SK-N-SH (cell line): ENCODE results near the gene MRPL12. TPM values are rescaled to one million over a fixed set of nuclear protein-coding genes. Genes with fewer than 3 reads are reported as not detected.

Experiments
- CTCF ChIA-PET: fragments of 300-600, 350-600 bp; formaldehyde crosslinking; extraction: SDS; loops from one replicate; lab custom pipeline; 2021; lab: Yijun Ruan, JAX
- POLR2A ChIA-PET: fragments of 350-600 bp; sonication (Branson Sonifier 250); formaldehyde crosslinking; extraction: SDS; loops from one replicate; lab custom pipeline; 2020; ENCODE audit warnings: antibody characterized with exemption, inconsistent platforms; lab: Yijun Ruan, JAX
- DNase-seq: peaks from one replicate; pipeline ENCODE4 v3.0.0; 2012
- H2AFZ ChIP-seq: fragments of 200-600 bp; sonication (generic); 2 replicates; pipeline ENCODE4 v1.8.1; 2016; ENCODE audit warnings: antibody characterized with exemption, mild to moderate bottlenecking, low read depth
- H3F3A ChIP-seq: fragments of 200-600 bp; sonication (generic); replicated peaks from 2 replicates; pipeline ENCODE3; 2016; ENCODE audit warnings: antibody characterized with exemption, mild to moderate bottlenecking; ENCODE audit not compliant: insufficient read depth
- H3K27ac ChIP-seq, 2 experiments: fragments of 200-500 bp in 1 of 2; fragments of 200-600 bp in 1 of 2; sonication (Bioruptor generic) in 1 of 2; sonication (generic), shearing (Covaris generic) in 1 of 2; 2 replicates each; pipeline versions ENCODE4 v1.5.1 to v1.6.1; 2014 to 2016; ENCODE audit warnings: low read depth in 2 of 2, inconsistent platforms in 1 of 2, low read length in 1 of 2, mild to moderate bottlenecking in 1 of 2, mixed read lengths in 1 of 2
- H3K27me3 ChIP-seq: fragments of 200-600 bp; sonication (generic), shearing (Covaris generic); 2 replicates; pipeline ENCODE4 v1.6.1; 2016; ENCODE audit warnings: mixed run types; ENCODE audit not compliant: insufficient read depth
- H3K36me3 ChIP-seq, 2 experiments: fragments of 200-500 bp in 1 of 2; fragments of 200-600 bp in 1 of 2; sonication (Bioruptor generic) in 1 of 2; sonication (generic) in 1 of 2; replicated peaks in 1 of 2; 2 replicates each; pipeline versions ENCODE3 to v1.5.1; 2014 to 2016; ENCODE audit warnings: low read length in 1 of 2, mild to moderate bottlenecking in 1 of 2; ENCODE audit not compliant: insufficient read depth in 2 of 2, control insufficient read depth in 1 of 2
- H3K4me1 ChIP-seq, 2 experiments: fragments of 200-500 bp in 1 of 2; fragments of 200-600 bp in 1 of 2; sonication (Bioruptor generic) in 1 of 2; sonication (generic), shearing (Covaris generic) in 1 of 2; 2 replicates each; pipeline versions ENCODE4 v1.5.1 to v1.6.1; 2014 to 2016; ENCODE audit warnings: low read depth in 1 of 2, low read length in 1 of 2, mixed run types in 1 of 2; ENCODE audit not compliant: insufficient read depth in 2 of 2, control insufficient read depth in 1 of 2
- H3K4me2 ChIP-seq: fragments of 200-600 bp; sonication (generic), shearing (Covaris generic); 2 replicates; pipeline ENCODE4 v1.6.1; 2017; ENCODE audit warnings: mixed run types
- H3K4me3 ChIP-seq, 2 experiments: fragments of 200-500 bp in 1 of 2; fragments of 200-600 bp in 1 of 2; sonication (Bioruptor generic) in 1 of 2; sonication (generic), shearing (Covaris generic) in 1 of 2; 2 replicates each; pipeline versions ENCODE4 v1.5.1 to v1.8.1; 2014 to 2016; ENCODE audit warnings: low read depth in 2 of 2, inconsistent platforms in 1 of 2, low read length in 1 of 2, mild to moderate bottlenecking in 1 of 2, mixed read lengths in 1 of 2, moderate library complexity in 1 of 2
- H3K79me2 ChIP-seq: fragments of 200-600 bp; sonication (generic); 2 replicates; pipeline ENCODE4 v1.8.1; 2017; ENCODE audit warnings: mild to moderate bottlenecking; ENCODE audit not compliant: insufficient read depth
- H3K9ac ChIP-seq: fragments of 200-600 bp; sonication (generic); 2 replicates; pipeline ENCODE4 v1.6.1; 2017; ENCODE audit warnings: mixed run types
- H3K9me2 ChIP-seq: fragments of 200-600 bp; sonication (generic); 2 replicates; pipeline ENCODE4 v1.6.1; 2017; ENCODE audit warnings: mixed run types
- H3K9me3 ChIP-seq: fragments of 200-600 bp; sonication (generic); 2 replicates; pipeline ENCODE4 v1.6.1; 2017; ENCODE audit warnings: mixed run types, mild to moderate bottlenecking, moderate library complexity
- H4K20me1 ChIP-seq: fragments of 200-600 bp; sonication (generic); 2 replicates; pipeline ENCODE4 v1.6.1; 2017; ENCODE audit warnings: mild to moderate bottlenecking, mixed run types; ENCODE audit not compliant: insufficient read depth
- EP300 ChIP-seq, 2 experiments: IDR thresholded peaks; 2 replicates each; pipeline versions ENCODE4 v1.4.0 to v1.6.1; 2012; ENCODE audit warnings: borderline replicate concordance in 1 of 2, low read depth in 1 of 2, low read length in 1 of 2
- FOSL2 ChIP-seq: IDR thresholded peaks from 2 replicates; pipeline ENCODE4 v1.4.0; 2012; ENCODE audit warnings: low read depth, mild to moderate bottlenecking, moderate library complexity, borderline replicate concordance
- FOXJ3 ChIP-seq: sonication (generic); formaldehyde crosslinking; IDR thresholded peaks from 2 replicates; pipeline ENCODE4 v1.5.1; 2020; ENCODE audit warnings: mild to moderate bottlenecking, missing genetic modification reagents
- GABPA ChIP-seq: IDR thresholded peaks from 2 replicates; pipeline ENCODE4 v1.4.0; 2012; ENCODE audit warnings: low read depth, mild to moderate bottlenecking
- GATA2 ChIP-seq: sonication (generic); formaldehyde crosslinking; IDR thresholded peaks from 2 replicates; pipeline ENCODE4 v1.5.0; 2020; ENCODE audit warnings: mild to moderate bottlenecking, missing genetic modification reagents
- IRF3 ChIP-seq: fragments of 150-350 bp; IDR thresholded peaks from 2 replicates; pipeline ENCODE4 v1.6.1; 2016; ENCODE audit warnings: mild to moderate bottlenecking, low read depth, low read length
- MAX ChIP-seq: IDR thresholded peaks from 2 replicates; pipeline ENCODE4 v1.4.0; 2012; ENCODE audit warnings: low read depth
- NFIC ChIP-seq: IDR thresholded peaks from 2 replicates; pipeline ENCODE4 v1.4.0; 2012; ENCODE audit warnings: borderline replicate concordance
- PBX3 ChIP-seq: IDR thresholded peaks from 2 replicates; pipeline ENCODE4; 2012
- RAD21 ChIP-seq: IDR thresholded peaks from 2 replicates; pipeline ENCODE4 v1.6.1; 2012; ENCODE audit warnings: mild to moderate bottlenecking, low read length
- SMC3 ChIP-seq: IDR thresholded peaks from 2 replicates; pipeline ENCODE4 v1.6.1; 2012; ENCODE audit warnings: low read depth, low read length, improper control_type of control experiment
- TAF1 ChIP-seq: IDR thresholded peaks from 2 replicates; pipeline ENCODE4 v1.6.1; 2012; ENCODE audit warnings: low read depth, mild to moderate bottlenecking, low read length, moderate library complexity, borderline replicate concordance
- TEAD4 ChIP-seq: IDR thresholded peaks from 2 replicates; pipeline ENCODE4 v1.4.0; 2012; ENCODE audit warnings: mild to moderate bottlenecking, borderline replicate concordance; ENCODE audit not compliant: insufficient read depth
- WGBS: methylation state at CpG from one replicate; pipeline ENCODE4 v1.1.6; 2017; ENCODE audit warnings: low lambda C conversion rate; 5-methylcytosine and 5-hydroxymethylcytosine counted together
- polyA plus RNA-seq, 3 experiments: library from polyadenylated mRNA; depleted of rRNA; stranded (reverse); fragments of >200 nt; gene quantifications; 2 replicates each; pipeline ENCODE4 v1.2.3, GENCODE V29; 2012
- TF ChIP-seq, protein P1 (sequence below): IDR thresholded peaks from 2 replicates; pipeline ENCODE4 v1.4.0; 2012; ENCODE audit warnings: low read depth, borderline replicate concordance
- TF ChIP-seq, protein P2 (sequence below): IDR thresholded peaks from 2 replicates; pipeline ENCODE4 v1.4.0; 2012; ENCODE audit warnings: low read depth, borderline replicate concordance
- TF ChIP-seq, protein P3 (sequence below): fragments of 150-350 bp; IDR thresholded peaks from 2 replicates; pipeline ENCODE4 v1.6.1; 2017; ENCODE audit warnings: antibody characterized with exemption, low read length, low read depth, borderline replicate concordance

MRPL12 gene
- polyA plus RNA-seq, 1 of the 3 experiments (the other 2 are of a cell fraction): 322 TPM

DNA sequence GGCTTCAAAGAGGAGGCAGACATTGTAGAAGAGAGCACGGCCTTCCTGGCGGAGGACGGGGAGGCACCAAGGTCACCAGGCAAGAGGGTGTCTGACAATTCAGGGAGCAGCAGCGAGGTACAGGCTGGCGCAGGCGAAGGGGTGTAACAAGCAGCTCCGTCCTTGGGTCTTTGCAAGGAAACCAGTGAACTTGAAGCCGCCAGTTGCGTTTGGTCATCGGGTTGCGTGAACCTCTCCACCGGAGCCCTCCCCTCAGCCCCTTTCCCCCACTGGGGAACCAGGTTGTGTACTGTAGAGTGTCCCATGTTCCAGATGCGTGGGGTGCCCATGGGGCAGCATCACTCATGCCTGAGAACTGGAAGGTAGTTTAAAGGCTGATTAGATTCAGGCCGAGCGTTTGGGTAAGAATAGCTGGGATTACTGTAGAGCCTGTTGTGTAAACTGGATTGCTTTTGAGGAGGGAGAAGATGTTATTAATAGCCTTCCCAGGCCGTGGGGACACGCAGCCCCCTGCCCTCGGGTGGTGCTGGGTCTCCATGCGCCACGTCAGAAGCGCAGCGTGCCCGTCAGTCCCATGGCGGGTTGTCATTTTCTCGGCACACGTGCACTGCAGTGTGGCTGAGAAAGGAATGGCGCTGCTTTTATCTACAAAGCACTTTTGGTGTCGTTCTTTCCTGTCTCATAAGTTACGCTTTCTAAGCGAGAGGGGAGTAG, 2.5 kb downstream of the MRPL12 start (continued):
- TF ChIP-seq, protein P1, sequence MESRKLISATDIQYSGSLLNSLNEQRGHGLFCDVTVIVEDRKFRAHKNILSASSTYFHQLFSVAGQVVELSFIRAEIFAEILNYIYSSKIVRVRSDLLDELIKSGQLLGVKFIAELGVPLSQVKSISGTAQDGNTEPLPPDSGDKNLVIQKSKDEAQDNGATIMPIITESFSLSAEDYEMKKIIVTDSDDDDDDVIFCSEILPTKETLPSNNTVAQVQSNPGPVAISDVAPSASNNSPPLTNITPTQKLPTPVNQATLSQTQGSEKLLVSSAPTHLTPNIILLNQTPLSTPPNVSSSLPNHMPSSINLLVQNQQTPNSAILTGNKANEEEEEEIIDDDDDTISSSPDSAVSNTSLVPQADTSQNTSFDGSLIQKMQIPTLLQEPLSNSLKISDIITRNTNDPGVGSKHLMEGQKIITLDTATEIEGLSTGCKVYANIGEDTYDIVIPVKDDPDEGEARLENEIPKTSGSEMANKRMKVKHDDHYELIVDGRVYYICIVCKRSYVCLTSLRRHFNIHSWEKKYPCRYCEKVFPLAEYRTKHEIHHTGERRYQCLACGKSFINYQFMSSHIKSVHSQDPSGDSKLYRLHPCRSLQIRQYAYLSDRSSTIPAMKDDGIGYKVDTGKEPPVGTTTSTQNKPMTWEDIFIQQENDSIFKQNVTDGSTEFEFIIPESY: no peak
- no peak for TF ChIP-seq TAF1
- TF ChIP-seq GABPA: no peak

DNA sequence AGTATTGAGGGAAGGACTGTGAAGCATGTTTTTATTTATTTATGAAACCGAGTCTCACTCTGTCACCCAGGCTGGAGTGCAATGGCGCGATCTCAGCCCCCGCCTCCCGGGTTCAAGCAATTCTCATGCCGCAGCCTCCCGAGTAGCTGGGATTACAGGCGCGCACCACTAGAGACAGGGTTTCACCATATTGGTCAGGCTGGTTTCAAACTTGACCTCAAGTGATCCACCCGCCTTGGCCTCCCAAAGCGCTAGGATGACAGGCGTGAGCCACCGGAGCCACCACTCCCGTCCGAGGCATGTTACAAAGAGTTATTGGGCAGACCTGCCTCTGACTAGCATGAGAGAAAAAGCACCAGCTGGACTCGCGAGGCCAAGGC, 3.1 kb downstream of the MRPL12 start:
- H3K4me1 ChIP-seq: peaks cover 17 to 31% of the 10 kb centered on the region in 2 experiments
- H3K9me2 ChIP-seq: no peaks in the 10 kb centered on the region
- 95% methylated on average over 11 of the region's 17 CpGs for WGBS
- H3K4me3 ChIP-seq: no peak overlapping the region
- H3K27ac ChIP-seq: no peak overlapping the region
- TF ChIP-seq SMC3: no peak
- TF ChIP-seq FOSL2: no peak
- no peak for TF ChIP-seq GATA2 (CRISPR knock-in tag)
- no peak for TF ChIP-seq IRF3
- TF ChIP-seq RAD21: no peak
- TF ChIP-seq, protein P2, sequence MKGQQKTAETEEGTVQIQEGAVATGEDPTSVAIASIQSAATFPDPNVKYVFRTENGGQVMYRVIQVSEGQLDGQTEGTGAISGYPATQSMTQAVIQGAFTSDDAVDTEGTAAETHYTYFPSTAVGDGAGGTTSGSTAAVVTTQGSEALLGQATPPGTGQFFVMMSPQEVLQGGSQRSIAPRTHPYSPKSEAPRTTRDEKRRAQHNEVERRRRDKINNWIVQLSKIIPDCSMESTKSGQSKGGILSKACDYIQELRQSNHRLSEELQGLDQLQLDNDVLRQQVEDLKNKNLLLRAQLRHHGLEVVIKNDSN: no peak
- TF ChIP-seq, protein P3, sequence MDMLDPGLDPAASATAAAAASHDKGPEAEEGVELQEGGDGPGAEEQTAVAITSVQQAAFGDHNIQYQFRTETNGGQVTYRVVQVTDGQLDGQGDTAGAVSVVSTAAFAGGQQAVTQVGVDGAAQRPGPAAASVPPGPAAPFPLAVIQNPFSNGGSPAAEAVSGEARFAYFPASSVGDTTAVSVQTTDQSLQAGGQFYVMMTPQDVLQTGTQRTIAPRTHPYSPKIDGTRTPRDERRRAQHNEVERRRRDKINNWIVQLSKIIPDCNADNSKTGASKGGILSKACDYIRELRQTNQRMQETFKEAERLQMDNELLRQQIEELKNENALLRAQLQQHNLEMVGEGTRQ: no peak
- TF ChIP-seq, protein P1: no peak
- no peak for TF ChIP-seq PBX3
- no peak for TF ChIP-seq FOXJ3 (CRISPR knock-in tag)
- TF ChIP-seq NFIC: no peak
- no peak for TF ChIP-seq TEAD4
- TF ChIP-seq TAF1: no peak
- TF ChIP-seq MAX: no peak
- TF ChIP-seq EP300 (IDR thresholded peaks at IDR 0.05; ENCODE audit: borderline replicate concordance in 1 of 2, low read depth in 1 of 2, low read length in 1 of 2): no peak
- no peak overlapping the region for H3K9ac ChIP-seq
- no peaks in the 10 kb centered on the region for H3K9me3 ChIP-seq
- H3K4me2 ChIP-seq: no peak overlapping the region
- peaks cover 60% of the 10 kb centered on the region for H3F3A ChIP-seq
- ChIA-PET POLR2A (interaction anchor here (1.6 kb wide), 1 partner anchor 23 kb away, joined by 6 read pairs; the partner anchor contains the start of genes ARL16 and HGS), CTCF (interaction anchor here (0.8 to 1.5 kb wide), 4 partner anchors 15 to 100 kb away, joined by 3 to 6 read pairs (median 5); partner anchors contain the start of genes ARL16 and HGS)
- no peak overlapping the region for H2AFZ ChIP-seq
- peaks cover 12% of the 10 kb centered on the region for H4K20me1 ChIP-seq
- no peaks in the 10 kb centered on the region for H3K27me3 ChIP-seq
- peaks cover 42 to 43% of the 10 kb centered on the region in 2 experiments for H3K36me3 ChIP-seq
- H3K79me2 ChIP-seq: peaks cover 52% of the 10 kb centered on the region
- DNase-seq: no peak
